Measurements from ENCODE around the gene KCNF1. TPM values are rescaled to one million over a fixed set of nuclear protein-coding genes. Genes with fewer than 3 reads are reported as not detected.

The KCNF1 gene
- total and polyA plus RNA-seq, 2 experiments from 2014 or later = 0.67 to 0.87 TPM

GRCh38 chr2:10963155-10963554, 51.4 kb downstream of the KCNF1 start:
- Histone ChIP-seq H3K27ac (no peak overlapping the region), H3K4me3 (no peak overlapping the region), H4K20me1 (ENCODE audit: insufficient read depth, poor library complexity, severe bottlenecking) (no peaks in the 10 kb centered on the region), H2AFZ (no peak overlapping the region), H3K79me2 (no peaks in the 10 kb centered on the region), H3K4me2 (no peak overlapping the region), H3K27me3 (no peaks in the 10 kb centered on the region), H3K9me3 (ENCODE audit: low read depth) (no peaks in the 10 kb centered on the region), H3K36me3 (replicated peaks; ENCODE audit: insufficient read depth, low read depth) (no peaks in the 10 kb centered on the region), H3K4me1 (ENCODE audit: insufficient read depth) (peaks cover 8% of the 10 kb centered on the region), H3K9me2 (replicated peaks; ENCODE audit: insufficient read depth) (no peaks in the 10 kb centered on the region)
- TF ChIP-seq CTCF (IDR thresholded peaks at IDR 0.05; ENCODE audit: poor library complexity) (no peak), EZH2 (IDR thresholded peaks at IDR 0.05; ENCODE audit: borderline replicate concordance) (no peak), EZH2phosphoT487 (IDR thresholded peaks at IDR 0.05; ENCODE audit: low read depth, severe bottlenecking, unreplicated experiment) (no peak)
- 61% methylated on average over 7 of the region's 8 CpGs for WGBS (ENCODE audit: low lambda C conversion rate, missing lambda C conversion rate)
- no peak for DNase-seq (ENCODE audit: low spot score)

Small RNA genes lying within 50 kb of the gene (small RNA-seq; reads per million reads assigned to genes)
- gene AC079587.1 = not detected

Other genes starting within 250 kb of the KCNF1 start
- gene NOL10, start 222.0 kb upstream of the KCNF1 start, total RNA-seq = 25.2 and 28.4 TPM in 2 replicates
- 15.7 and 20.3 TPM in 2 replicates for gene NOL10, start 222.0 kb upstream of the KCNF1 start, polyA plus RNA-seq
- gene ATP6V1C2, start 190.3 kb upstream of the KCNF1 start, total RNA-seq = 0.32 and 0.57 TPM in 2 replicates
- gene ATP6V1C2, start 190.3 kb upstream of the KCNF1 start, polyA plus RNA-seq = 1.3 and 2.0 TPM in 2 replicates
- 507 and 515 TPM in 2 replicates for gene PDIA6, start 99.1 kb upstream of the KCNF1 start, total RNA-seq
- gene PDIA6, start 99.1 kb upstream of the KCNF1 start, polyA plus RNA-seq = 715 and 766 TPM in 2 replicates
- gene SLC66A3, start 243.5 kb downstream of the KCNF1 start, total RNA-seq = 22.8 and 26.8 TPM in 2 replicates
- gene SLC66A3, start 243.5 kb downstream of the KCNF1 start, polyA plus RNA-seq = 24.3 and 24.6 TPM in 2 replicates